OCI-LY7 (cell line): ENCODE measurements around the gene ZFYVE28. TPM values are rescaled to one million over a fixed set of nuclear protein-coding genes. Genes with fewer than 3 reads are reported as not detected.

ENCODE experiments used
- BruUV-seq: library from RNA; stranded (reverse); fragments of 400-500 nt; replicated peaks from 2 replicates; lab custom pipeline; 2021; lab: Mats Ljungman, UMichigan
- CTCF ChIA-PET: fragments of 300-600 bp; sonication (Branson Sonifier 250); formaldehyde crosslinking; loops from one replicate; lab custom pipeline; 2022; ENCODE audit warnings: antibody characterized with exemption; ENCODE audit not compliant: unreplicated experiment; lab: Charles Lee
- POLR2A ChIA-PET: fragments of 300-600 bp; sonication (Branson Sonifier 250); formaldehyde crosslinking; loops from one replicate; lab custom pipeline; 2022; ENCODE audit warnings: antibody characterized with exemption; lab: Charles Lee
- DNase-seq: peaks from one replicate; pipeline ENCODE4 v3.0.0-alpha.2; 2015; ENCODE audit warnings: low spot score
- H2AFZ ChIP-seq: fragments of 200-600 bp; sonication (generic), shearing (Covaris generic); 2 replicates; pipeline ENCODE4 v1.6.1; 2014; ENCODE audit warnings: mild to moderate bottlenecking, antibody characterized with exemption, low read length, moderate library complexity
- H3K27ac ChIP-seq: fragments of 200-600 bp; sonication (generic); 2 replicates; pipeline ENCODE4 v1.5.1; 2014; ENCODE audit warnings: mixed run types, low read depth, mild to moderate bottlenecking, moderate library complexity, low read length, inconsistent platforms; ENCODE audit not compliant: poor library complexity, severe bottlenecking
- H3K36me3 ChIP-seq: fragments of 200-600 bp; sonication (generic); 2 replicates; pipeline ENCODE4 v1.6.1; 2014; ENCODE audit warnings: mild to moderate bottlenecking, antibody characterized with exemption, low read length, moderate library complexity, mixed read lengths; ENCODE audit not compliant: insufficient read depth
- H3K4me1 ChIP-seq: fragments of 200-600 bp; sonication (generic); 2 replicates; pipeline ENCODE4 v1.5.1; 2014; ENCODE audit warnings: mild to moderate bottlenecking, low read length; ENCODE audit not compliant: insufficient read depth, poor library complexity, severe bottlenecking
- H3K4me2 ChIP-seq: fragments of 200-600 bp; sonication (generic); 2 replicates; pipeline ENCODE4 v1.6.1; 2014; ENCODE audit warnings: mild to moderate bottlenecking, low read length
- H3K4me3 ChIP-seq: fragments of 200-600 bp; sonication (generic); 2 replicates; pipeline ENCODE4 v1.5.1; 2014; ENCODE audit warnings: mild to moderate bottlenecking, low read depth, low read length; ENCODE audit not compliant: poor library complexity, severe bottlenecking
- H3K79me2 ChIP-seq: fragments of 200-600 bp; sonication (generic); 2 replicates; pipeline ENCODE4 v1.6.1; 2016; ENCODE audit warnings: low read depth, mild to moderate bottlenecking, low read length, moderate library complexity, mixed read lengths; ENCODE audit not compliant: insufficient read depth
- H3K9me2 ChIP-seq: fragments of 200-600 bp; sonication (generic); 2 replicates; pipeline ENCODE4 v1.6.1; 2016; ENCODE audit warnings: mild to moderate bottlenecking, low read length, mixed read lengths; ENCODE audit not compliant: insufficient read depth
- H3K9me3 ChIP-seq: fragments of 200-600 bp; sonication (generic); 2 replicates; pipeline ENCODE4 v1.6.1; 2014; ENCODE audit warnings: mild to moderate bottlenecking, mixed run types, low read length, mixed read lengths
- H4K20me1 ChIP-seq: fragments of 200-600 bp; sonication (generic); 2 replicates; pipeline ENCODE4 v1.6.1; 2014; ENCODE audit warnings: mild to moderate bottlenecking, antibody characterized with exemption, low read length, moderate library complexity, mixed read lengths; ENCODE audit not compliant: insufficient read depth
- CTCF ChIP-seq: fragments of 200-600 bp; sonication (generic); conservative IDR thresholded peaks from 2 replicates; pipeline ENCODE4 v1.5.1; 2014; ENCODE audit warnings: mild to moderate bottlenecking, antibody characterized with exemption, low read length, moderate library complexity, mixed read lengths
- EZH2phosphoT487 ChIP-seq: fragments of 200-600 bp; sonication (generic); IDR thresholded peaks from 2 replicates; pipeline ENCODE4 v1.6.1; 2018; ENCODE audit warnings: low read depth, borderline replicate concordance, mild to moderate bottlenecking, mixed run types, antibody characterized with exemption, low read length, moderate library complexity, mixed read lengths
- intact Hi-C: fragments of 100-400 bp; cut with micrococcal nuclease; formaldehyde crosslinking; loops from one replicate; pipeline ENCODE4 v1.10.0; 2022; ENCODE audit not compliant: unreplicated experiment
- total RNA-seq, 2 experiments: library from RNA; depleted of rRNA in 1 of 2; stranded (reverse); fragments of >200 nt in 1 of 2; shearing (Covaris generic) in 1 of 2; gene quantifications; 2 replicates each; pipeline ENCODE4 v1.2.3, GENCODE V29; 2014 to 2022

Gene ZFYVE28
- total RNA-seq, 2 experiments from 2014 or later, result 0.32 TPM; not detected in 1

GRCh38 chr4:2300431-2301224, 117.8 kb downstream of the ZFYVE28 start:
- H3K4me1 ChIP-seq, result peaks cover 32% of the 10 kb centered on the region
- H3K36me3 ChIP-seq, result no peaks in the 10 kb centered on the region
- no peaks in the 10 kb centered on the region for H3K9me3 ChIP-seq
- TF ChIP-seq EZH2phosphoT487, result no peak
- no peak for TF ChIP-seq CTCF
- no peaks in the 10 kb centered on the region for H3K9me2 ChIP-seq
- H3K4me2 ChIP-seq, result no peak overlapping the region
- ChIA-PET CTCF (no interaction called here), POLR2A (no interaction called here)
- no peak overlapping the region for H3K27ac ChIP-seq
- no peak for DNase-seq
- H4K20me1 ChIP-seq, result no peaks in the 10 kb centered on the region
- no TSS peak for BruUV-seq
- H2AFZ ChIP-seq, result no peak overlapping the region
- H3K4me3 ChIP-seq, result no peak overlapping the region
- no peaks in the 10 kb centered on the region for H3K79me2 ChIP-seq
- intact Hi-C loops, result no loop called here

GRCh38 chr4:2299794-2300193, 118.7 kb downstream of the ZFYVE28 start:
- H3K4me1 ChIP-seq, result peaks cover 33% of the 10 kb centered on the region

More at GRCh38 chr4:2299794-2300193, 118.7 kb downstream of the ZFYVE28 start:
- H2AFZ ChIP-seq, result no peak overlapping the region
- no peaks in the 10 kb centered on the region for H3K79me2 ChIP-seq
- no peak for DNase-seq
- TF ChIP-seq CTCF (no peak), EZH2phosphoT487 (no peak)
- no peaks in the 10 kb centered on the region for H4K20me1 ChIP-seq
- ChIA-PET CTCF (no interaction called here), POLR2A (no interaction called here)
- BruUV-seq, result no TSS peak
- H3K4me2 ChIP-seq, result no peak overlapping the region
- no peak overlapping the region for H3K27ac ChIP-seq
- H3K9me3 ChIP-seq, result no peaks in the 10 kb centered on the region
- intact Hi-C loops, result no loop called here
- no peaks in the 10 kb centered on the region for H3K9me2 ChIP-seq
- no peak overlapping the region for H3K4me3 ChIP-seq
- H3K36me3 ChIP-seq, result no peaks in the 10 kb centered on the region
